GM04504 (cell line): ENCODE results near the gene TCF7.
A peak's percentile ranks its signal among the peaks of the same experiment; 100 is the strongest.

ENCODE experiments used
- DNase-seq: peaks from one replicate; pipeline ENCODE4 v3.0.0-alpha.2; 2012; ENCODE audit warnings: low read depth

TCF7 gene

GRCh38 chr5:134113902-134114875 lies at the start of gene TCF7:
Gene TCF7, plus strand, starts transcription at chr5:134114681. Its CDS starts 226 bp downstream, at chr5:134114907.
- peak; percentile 52 for DNase-seq

GRCh38 chr5:134069553-134069952 lies 44.9 kb upstream of the TCF7 start:
- DNase-seq, result no peak

GRCh38 chr5:134070725-134071613 lies 43.5 kb upstream of the TCF7 start:
- no peak for DNase-seq

GRCh38 chr5:134071614-134072207 lies 42.8 kb upstream of the TCF7 start:
- no peak for DNase-seq

GRCh38 chr5:134072471-134073210 lies 41.8 kb upstream of the TCF7 start:
- DNase-seq, result no peak

- no peak for DNase-seq
These were observed 41.1 kb upstream of the TCF7 start for GRCh38 chr5:134073404-134073803.

- DNase-seq, result no peak
These were observed 39.4 kb upstream of the TCF7 start for GRCh38 chr5:134075102-134075501.

- DNase-seq, result no peak
These were observed 36.4 kb upstream of the TCF7 start for GRCh38 chr5:134077926-134078580.

GRCh38 chr5:134079748-134080581 lies 34.5 kb upstream of the TCF7 start:
- no peak for DNase-seq

GRCh38 chr5:134082264-134082992 lies 32.1 kb upstream of the TCF7 start:
- no peak for DNase-seq

GRCh38 chr5:134083517-134083916 lies 31.0 kb upstream of the TCF7 start:
- DNase-seq, result no peak

- DNase-seq, result no peak
These were observed 30.4 kb upstream of the TCF7 start for GRCh38 chr5:134084022-134084565.

GRCh38 chr5:134084570-134084969 lies 29.9 kb upstream of the TCF7 start:
- DNase-seq, result no peak

GRCh38 chr5:134085411-134085810 lies 29.1 kb upstream of the TCF7 start:
- no peak for DNase-seq

GRCh38 chr5:134086225-134086942 lies 28.1 kb upstream of the TCF7 start:
- DNase-seq, result no peak

GRCh38 chr5:134086943-134087305 lies 27.6 kb upstream of the TCF7 start:
- no peak for DNase-seq

- DNase-seq, result no peak
These were observed 26.2 kb upstream of the TCF7 start for GRCh38 chr5:134088291-134088690.

GRCh38 chr5:134088994-134089560 lies 25.4 kb upstream of the TCF7 start:
- no peak for DNase-seq
